ENCODE results near the gene SCAMP2.

DNA sequence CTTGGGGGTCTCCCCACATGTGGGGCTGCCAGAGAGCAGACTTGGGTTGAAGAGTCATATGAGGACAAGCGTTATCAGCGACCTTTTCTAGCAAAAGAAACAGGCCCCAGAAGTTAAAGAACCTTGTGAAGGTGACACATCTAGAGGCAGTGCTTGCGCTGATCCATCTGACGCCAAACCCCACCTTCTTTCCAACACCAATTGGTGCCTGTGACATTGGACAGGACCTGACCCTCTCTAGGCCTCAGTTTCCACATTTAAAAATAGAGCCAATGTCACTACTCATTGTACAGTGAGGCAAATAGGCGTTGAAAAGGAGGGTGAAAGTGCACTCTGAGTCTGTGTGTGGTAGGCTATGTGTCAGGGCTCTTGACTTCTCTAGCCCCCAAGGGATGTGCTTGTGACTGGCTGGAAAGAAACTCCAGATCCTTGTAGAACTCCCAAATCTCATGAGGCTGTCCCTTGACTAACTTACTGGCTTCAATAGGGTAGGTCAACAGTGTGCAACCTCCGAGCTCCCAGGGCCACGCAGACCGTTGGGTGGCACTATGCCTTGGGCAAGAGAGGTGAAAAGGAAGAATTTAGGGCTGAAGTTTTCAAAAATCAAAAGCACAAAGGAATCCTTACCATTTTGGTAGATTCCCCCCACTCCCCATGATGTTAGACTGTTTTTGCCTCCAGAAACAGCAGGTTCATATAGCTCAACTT lies 34.2 kb upstream of the SCAMP2 start:
- TF ChIP-seq NFIC (IDR thresholded peaks at IDR 0.05; ENCODE audit: low read length): no peak
- no peak for TF ChIP-seq SP5 (CRISPR knock-in tag; IDR thresholded peaks at IDR 0.05; ENCODE audit: borderline replicate concordance, low read depth)
- TF ChIP-seq ADNP (CRISPR knock-in tag; IDR thresholded peaks at IDR 0.05): no peak
- no peak for TF ChIP-seq ZNF234 (CRISPR knock-in tag; conservative IDR thresholded peaks at IDR 0.05)
- TF ChIP-seq MAFG (CRISPR knock-in tag; IDR thresholded peaks at IDR 0.05): no peak
- no peak for TF ChIP-seq KLF13 (CRISPR knock-in tag; IDR thresholded peaks at IDR 0.05)
- TF ChIP-seq ZNF205 (CRISPR knock-in tag; IDR thresholded peaks at IDR 0.05): no peak
- no peak for TF ChIP-seq RAD21 (CRISPR knock-in tag; IDR thresholded peaks at IDR 0.05)
- no peak for TF ChIP-seq HDAC1 (CRISPR knock-in tag; IDR thresholded peaks at IDR 0.05)
- no peak for TF ChIP-seq REST (IDR thresholded peaks at IDR 0.05; ENCODE audit: borderline replicate concordance in 1 of 2, low read depth in 1 of 2, low read length in 2 of 2)
- no peak for TF ChIP-seq PCBP1 (IDR thresholded peaks at IDR 0.05; ENCODE audit: borderline replicate concordance, low read depth, low read length)

All from HepG2 (cell line).